Testis (tissue), 3 donors: ENCODE results near the gene ZNF205. TPM values are rescaled to one million over a fixed set of nuclear protein-coding genes. Genes with fewer than 3 reads are reported as not detected.

Experiments
- DNase-seq: peaks from one replicate; pipeline ENCODE4 v3.0.0-alpha.2; 2019
- H3K27ac ChIP-seq, 2 donors: fragments of 200-600 bp; sonication (generic); one replicate each; pipeline ENCODE4 v1.5.1; 2019
- H3K27me3 ChIP-seq: fragments of 200-600 bp; sonication (generic); one replicate; pipeline ENCODE4 v1.5.1; 2019
- H3K36me3 ChIP-seq: fragments of 200-600 bp; sonication (generic); one replicate; pipeline ENCODE4 v1.5.1; 2017; ENCODE audit warnings: low read depth; ENCODE audit errors: missing control alignments
- H3K4me1 ChIP-seq: fragments of 200-600 bp; sonication (generic); one replicate; pipeline ENCODE4 v1.5.1; 2019
- H3K4me3 ChIP-seq, 2 donors: fragments of 200-600 bp; sonication (generic); one replicate each; pipeline ENCODE4 v1.5.1; 2017 to 2019
- H3K9me3 ChIP-seq: fragments of 200-600 bp; sonication (generic); one replicate; pipeline ENCODE4 v1.5.1; 2017
- CTCF ChIP-seq, 3 experiments: fragments of 450-650 bp in 2 of 3; fragments of 200-600 bp in 1 of 3; sonication (generic) in 1 of 3; IDR thresholded peaks; one replicate each; pipeline ENCODE4 v1.5.1; 2016 to 2019; ENCODE audit warnings: antibody characterized with exemption in 3 of 3, mild to moderate bottlenecking in 2 of 3, moderate library complexity in 1 of 3
- POLR2A ChIP-seq: fragments of 450-650 bp; IDR thresholded peaks from one replicate; pipeline ENCODE4 v1.6.1; 2017; ENCODE audit warnings: antibody characterized with exemption, mild to moderate bottlenecking, moderate library complexity
- WGBS, 2 donors: methylation state at CpG; one replicate each; pipeline ENCODE4 v1.1.5; 2018; 5-methylcytosine and 5-hydroxymethylcytosine counted together
- intact Hi-C: fragments of 100-400 bp; cut with DNase I; formaldehyde crosslinking; loops from one replicate; pipeline ENCODE4 v1.15.1; 2023; ENCODE audit warnings: low total_unique reads
- polyA plus RNA-seq: library from polyadenylated mRNA; stranded (reverse); fragments of 350-450 nt; fragmentation: Illumina TruSeq; extraction: RNeasy Lipid Tissue Mini Kit (QIAGEN cat#74804); gene quantifications from one replicate; pipeline ENCODE4 v1.2.3, GENCODE V29; 2014; ENCODE audit warnings: low read depth, low replicate concordance; ENCODE audit not compliant: insufficient read depth
- total RNA-seq, 2 donors: library from RNA; depleted of rRNA; stranded (reverse); fragments of >200 nt; gene quantifications; one replicate each; pipeline ENCODE4 v1.2.3, GENCODE V29; 2016

The ZNF205 gene
- total and polyA plus RNA-seq, 3 donors from 2014 or later, result 5.5 to 19.4 (median 9.8) TPM

GRCh38 chr16:3157229-3158025 is 45.0 kb downstream of the ZNF205 start:
- intact Hi-C loops, result no loop called here
- peak; percentile 80 for DNase-seq

GRCh38 chr16:3158026-3158509 is 45.7 kb downstream of the ZNF205 start:
- TF ChIP-seq CTCF (IDR thresholded peaks at IDR 0.05), result no peak
- TF ChIP-seq POLR2A, result no peak
- intact Hi-C loops, result no loop called here
- peak overlapping the region; percentile 79 to 88 for H3K4me3 ChIP-seq
- WGBS, 2 donors, result 0 to 1% methylated on average over 19 to 22 of the region's 27 CpGs
- peaks cover 7% of the 10 kb centered on the region for H3K4me1 ChIP-seq
- H3K27ac ChIP-seq, result peak overlapping the region; percentile 72 to 86
- no peaks in the 10 kb centered on the region for H3K27me3 ChIP-seq
- H3K36me3 ChIP-seq, result no peaks in the 10 kb centered on the region
- DNase-seq, result no peak
- H3K9me3 ChIP-seq, result no peaks in the 10 kb centered on the region

More at GRCh38 chr16:3157229-3158025, 45.0 kb downstream of the ZNF205 start:
- TF ChIP-seq CTCF (IDR thresholded peaks at IDR 0.05) (no peak), POLR2A (no peak)
- H3K4me3 ChIP-seq, result peak overlapping the region; percentile 79 to 88
- peaks cover 7% of the 10 kb centered on the region for H3K4me1 ChIP-seq
- 1 to 2% methylated on average over 55 to 59 of the region's 59 CpGs for WGBS, 2 donors
- no peaks in the 10 kb centered on the region for H3K36me3 ChIP-seq
- no peaks in the 10 kb centered on the region for H3K27me3 ChIP-seq
- H3K9me3 ChIP-seq, result no peaks in the 10 kb centered on the region
- peak overlapping the region; percentile 72 to 86 for H3K27ac ChIP-seq

GRCh38 chr16:3158510-3159314 is 46.3 kb downstream of the ZNF205 start:
- 0% methylated on average over 24 to 54 of the region's 70 CpGs for WGBS, 2 donors
- Histone ChIP-seq H3K4me3 (peak overlapping the region; percentile 79 to 88), H3K36me3 (no peaks in the 10 kb centered on the region), H3K4me1 (peaks cover 7% of the 10 kb centered on the region), H3K27me3 (no peaks in the 10 kb centered on the region), H3K9me3 (no peaks in the 10 kb centered on the region), H3K27ac (peak overlapping the region; percentile 72 to 86)
- intact Hi-C loops, result no loop called here
- DNase-seq, result peak; percentile 69
- TF ChIP-seq CTCF (IDR thresholded peaks at IDR 0.05) (no peak), POLR2A (no peak)

- Histone ChIP-seq H3K36me3 (no peaks in the 10 kb centered on the region), H3K9me3 (no peaks in the 10 kb centered on the region), H3K27ac (no peak overlapping the region), H3K27me3 (no peaks in the 10 kb centered on the region), H3K4me1 (peaks cover 7% of the 10 kb centered on the region), H3K4me3 (peak overlapping the region in 1 of 2 donors; percentile 20)
- no peak for TF ChIP-seq CTCF (IDR thresholded peaks at IDR 0.05)
- intact Hi-C loops, result no loop called here
- WGBS, 2 donors, result 55 to 70% methylated on average over 25 to 36 of the region's 36 CpGs
- DNase-seq, result no peak
These were observed 49.0 kb downstream of the ZNF205 start for GRCh38 chr16:3161235-3162018.
